Liver (tissue), 9 donors: ENCODE results near the gene IRAK4. TPM values are rescaled to one million over a fixed set of nuclear protein-coding genes. Genes with fewer than 3 reads are reported as not detected.

Source experiments
- DNase-seq: peaks from one replicate; pipeline ENCODE4 v3.0.0-alpha.2; 2017; ENCODE audit warnings: low spot score
- H3K27ac ChIP-seq, 2 donors: one replicate each; pipeline ENCODE4 v1.7.0; 2013; ENCODE audit warnings: inconsistent platforms in 2 of 2, low read length in 2 of 2, control low read depth in 1 of 2, low read depth in 1 of 2, mild to moderate bottlenecking in 1 of 2
- H3K27me3 ChIP-seq, 4 donors: one replicate each; pipeline versions ENCODE4 v1.6.1 to v1.7.0; 2013; ENCODE audit warnings: low read length in 3 of 4, inconsistent platforms in 1 of 4, mild to moderate bottlenecking in 1 of 4, moderate library complexity in 1 of 4; ENCODE audit not compliant: control insufficient read depth in 4 of 4, insufficient read depth in 4 of 4
- H3K36me3 ChIP-seq, 4 donors: one replicate each; pipeline versions ENCODE4 v1.6.1 to v1.7.0; 2013; ENCODE audit warnings: low read length in 3 of 4, mild to moderate bottlenecking in 3 of 4, low read depth in 1 of 4, moderate library complexity in 1 of 4; ENCODE audit not compliant: control insufficient read depth in 4 of 4, insufficient read depth in 3 of 4
- H3K4me1 ChIP-seq, 4 donors: one replicate each; pipeline versions ENCODE4 v1.6.1 to v1.7.0; 2013; ENCODE audit warnings: low read length in 3 of 4, mild to moderate bottlenecking in 3 of 4, moderate library complexity in 1 of 4; ENCODE audit not compliant: control insufficient read depth in 4 of 4, insufficient read depth in 4 of 4
- H3K4me3 ChIP-seq, 3 donors: one replicate each; pipeline versions ENCODE4 v1.6.1 to v1.7.0; 2013; ENCODE audit warnings: low read length in 3 of 3, control low read depth in 1 of 3, low read depth in 1 of 3, mild to moderate bottlenecking in 1 of 3
- H3K9ac ChIP-seq, 2 donors: one replicate each; pipeline ENCODE4 v1.7.0; 2013; ENCODE audit warnings: low read length in 2 of 2, mild to moderate bottlenecking in 2 of 2, moderate library complexity in 2 of 2, control low read depth in 1 of 2, low read depth in 1 of 2
- H3K9me3 ChIP-seq, 4 donors: one replicate each; pipeline versions ENCODE4 v1.6.1 to v1.7.0; 2013; ENCODE audit warnings: low read length in 3 of 4; ENCODE audit not compliant: control insufficient read depth in 4 of 4
- EGR1 ChIP-seq, 2 donors: IDR thresholded peaks; 2 replicates each; pipeline ENCODE4 v1.6.1; 2016 to 2018; ENCODE audit warnings: antibody characterized with exemption in 2 of 2, low read depth in 2 of 2
- FOXA1 ChIP-seq: IDR thresholded peaks from 2 replicates; pipeline ENCODE4 v1.6.1; 2016; ENCODE audit warnings: antibody characterized with exemption
- FOXA2 ChIP-seq: IDR thresholded peaks from 2 replicates; pipeline ENCODE4 v1.6.1; 2016; ENCODE audit warnings: antibody characterized with exemption
- GABPA ChIP-seq, 2 donors: IDR thresholded peaks in 1 of 2; conservative IDR thresholded peaks in 1 of 2; 2 replicates each; pipeline ENCODE4 v1.6.1; 2016; ENCODE audit warnings: antibody characterized with exemption in 2 of 2, mild to moderate bottlenecking in 1 of 2, moderate library complexity in 1 of 2
- HNF4G ChIP-seq: IDR thresholded peaks from 2 replicates; pipeline ENCODE4 v1.6.1; 2016; ENCODE audit warnings: antibody characterized with exemption
- JUND ChIP-seq, 2 donors: IDR thresholded peaks; 2 replicates each; pipeline ENCODE4 v1.6.1; 2016; ENCODE audit warnings: antibody characterized with exemption in 2 of 2
- RAD21 ChIP-seq, 2 donors: IDR thresholded peaks; 2 replicates each; pipeline ENCODE4 v1.6.1; 2016; ENCODE audit warnings: antibody characterized with exemption in 2 of 2, mild to moderate bottlenecking in 2 of 2
- RXRA ChIP-seq, 2 donors: IDR thresholded peaks; 2 replicates each; pipeline ENCODE4 v1.6.1; 2017 to 2018; ENCODE audit warnings: antibody characterized with exemption in 2 of 2, mild to moderate bottlenecking in 1 of 2
- SP1 ChIP-seq: IDR thresholded peaks from 2 replicates; pipeline ENCODE4 v1.6.1; 2018; ENCODE audit warnings: antibody characterized with exemption, mild to moderate bottlenecking
- TAF1 ChIP-seq: conservative IDR thresholded peaks from 2 replicates; pipeline ENCODE4 v1.6.1; 2016; ENCODE audit warnings: antibody characterized with exemption, mild to moderate bottlenecking
- YY1 ChIP-seq: IDR thresholded peaks from 2 replicates; pipeline ENCODE4 v1.6.1; 2016; ENCODE audit warnings: antibody characterized with exemption, mild to moderate bottlenecking
- WGBS: extraction: QIAGEN DNeasy Blood & Tissue Kit; methylation state at CpG from one replicate; pipeline ENCODE4 v1.1.7; 2013; 5-methylcytosine and 5-hydroxymethylcytosine counted together
- polyA plus RNA-seq, 2 donors: library from polyadenylated mRNA; stranded (reverse) in 1 of 2; unstranded in 1 of 2; fragments of 200-250 nt in 1 of 2; fragments of >200 nt in 1 of 2; fragmentation: Nextera tagmentation in 1 of 2; extraction: Ambion mirVana in 1 of 2; gene quantifications; one replicate each; pipeline versions ENCODE4 v1.2.1 to v1.2.3, GENCODE V29; 2013 to 2015
- total RNA-seq, 2 donors: library from RNA; depleted of rRNA; stranded (reverse); fragments of >200 nt; gene quantifications; one replicate each; pipeline ENCODE4 v1.2.3, GENCODE V29; 2014
- TF ChIP-seq, protein P1 (sequence below): fragments of 150-350 bp; IDR thresholded peaks from 2 replicates; pipeline ENCODE4 v1.5.1; 2017; ENCODE audit warnings: improper control_type of control experiment, low read depth, low read length; ENCODE audit not compliant: missing input control
- TF ChIP-seq, protein P2 (sequence below): IDR thresholded peaks from 2 replicates; pipeline ENCODE4 v1.6.1; 2016; ENCODE audit warnings: antibody characterized with exemption
- TF ChIP-seq, protein P3 (sequence below): IDR thresholded peaks from 2 replicates; pipeline ENCODE4 v1.6.1; 2016; ENCODE audit warnings: antibody characterized with exemption
- TF ChIP-seq, protein P4 (sequence below): IDR thresholded peaks from 2 replicates; pipeline ENCODE4 v1.6.1; 2016; ENCODE audit warnings: antibody characterized with exemption
- donor health status: healthy.
- donor health status: healthy.
- donor health status: healthy.
- donor health status: healthy.
- donor health status: healthy.

The IRAK4 gene
- total and polyA plus RNA-seq, 4 donors: 5.0 to 19.1 (median 7.7) TPM

DNA sequence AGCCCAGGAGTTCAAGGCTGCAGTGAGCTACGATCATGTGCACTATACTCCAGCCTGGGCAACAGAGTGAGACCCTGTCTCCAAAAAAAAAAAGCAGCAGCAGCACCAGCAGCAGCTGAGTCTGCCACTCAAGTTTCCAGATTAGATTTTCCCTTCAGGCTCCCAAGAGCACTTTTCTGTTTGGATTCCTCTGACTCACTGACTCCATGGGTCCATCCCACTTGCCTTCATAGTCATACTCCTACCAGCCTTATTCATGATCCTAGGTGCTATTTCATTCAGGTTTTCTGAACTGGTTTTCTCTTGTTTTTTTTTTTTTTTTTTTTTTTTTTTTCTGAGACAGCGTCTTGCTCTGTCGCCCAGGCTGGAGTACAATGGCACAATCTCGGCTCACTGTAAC, 54.2 kb downstream of the IRAK4 start:
- Histone ChIP-seq H3K36me3 (no peaks in the 10 kb centered on the region), H3K9ac (no peak overlapping the region), H3K27me3 (no peaks in the 10 kb centered on the region), H3K4me1 (no peaks in the 10 kb centered on the region), H3K27ac (no peak overlapping the region), H3K4me3 (no peak overlapping the region), H3K9me3 (no peaks in the 10 kb centered on the region)
- no peak for DNase-seq
- 80% methylated on average over 4 of the region's 4 CpGs for WGBS
- TF ChIP-seq RAD21 (IDR thresholded peaks at IDR 0.05) (no peak), FOXA2 (no peak), SP1 (no peak), YY1 (no peak), JUND (IDR thresholded peaks at IDR 0.05) (no peak)
- TF ChIP-seq, protein P1, sequence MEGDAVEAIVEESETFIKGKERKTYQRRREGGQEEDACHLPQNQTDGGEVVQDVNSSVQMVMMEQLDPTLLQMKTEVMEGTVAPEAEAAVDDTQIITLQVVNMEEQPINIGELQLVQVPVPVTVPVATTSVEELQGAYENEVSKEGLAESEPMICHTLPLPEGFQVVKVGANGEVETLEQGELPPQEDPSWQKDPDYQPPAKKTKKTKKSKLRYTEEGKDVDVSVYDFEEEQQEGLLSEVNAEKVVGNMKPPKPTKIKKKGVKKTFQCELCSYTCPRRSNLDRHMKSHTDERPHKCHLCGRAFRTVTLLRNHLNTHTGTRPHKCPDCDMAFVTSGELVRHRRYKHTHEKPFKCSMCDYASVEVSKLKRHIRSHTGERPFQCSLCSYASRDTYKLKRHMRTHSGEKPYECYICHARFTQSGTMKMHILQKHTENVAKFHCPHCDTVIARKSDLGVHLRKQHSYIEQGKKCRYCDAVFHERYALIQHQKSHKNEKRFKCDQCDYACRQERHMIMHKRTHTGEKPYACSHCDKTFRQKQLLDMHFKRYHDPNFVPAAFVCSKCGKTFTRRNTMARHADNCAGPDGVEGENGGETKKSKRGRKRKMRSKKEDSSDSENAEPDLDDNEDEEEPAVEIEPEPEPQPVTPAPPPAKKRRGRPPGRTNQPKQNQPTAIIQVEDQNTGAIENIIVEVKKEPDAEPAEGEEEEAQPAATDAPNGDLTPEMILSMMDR: no peak
- TF ChIP-seq, protein P2, sequence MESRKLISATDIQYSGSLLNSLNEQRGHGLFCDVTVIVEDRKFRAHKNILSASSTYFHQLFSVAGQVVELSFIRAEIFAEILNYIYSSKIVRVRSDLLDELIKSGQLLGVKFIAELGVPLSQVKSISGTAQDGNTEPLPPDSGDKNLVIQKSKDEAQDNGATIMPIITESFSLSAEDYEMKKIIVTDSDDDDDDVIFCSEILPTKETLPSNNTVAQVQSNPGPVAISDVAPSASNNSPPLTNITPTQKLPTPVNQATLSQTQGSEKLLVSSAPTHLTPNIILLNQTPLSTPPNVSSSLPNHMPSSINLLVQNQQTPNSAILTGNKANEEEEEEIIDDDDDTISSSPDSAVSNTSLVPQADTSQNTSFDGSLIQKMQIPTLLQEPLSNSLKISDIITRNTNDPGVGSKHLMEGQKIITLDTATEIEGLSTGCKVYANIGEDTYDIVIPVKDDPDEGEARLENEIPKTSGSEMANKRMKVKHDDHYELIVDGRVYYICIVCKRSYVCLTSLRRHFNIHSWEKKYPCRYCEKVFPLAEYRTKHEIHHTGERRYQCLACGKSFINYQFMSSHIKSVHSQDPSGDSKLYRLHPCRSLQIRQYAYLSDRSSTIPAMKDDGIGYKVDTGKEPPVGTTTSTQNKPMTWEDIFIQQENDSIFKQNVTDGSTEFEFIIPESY: no peak

DNA sequence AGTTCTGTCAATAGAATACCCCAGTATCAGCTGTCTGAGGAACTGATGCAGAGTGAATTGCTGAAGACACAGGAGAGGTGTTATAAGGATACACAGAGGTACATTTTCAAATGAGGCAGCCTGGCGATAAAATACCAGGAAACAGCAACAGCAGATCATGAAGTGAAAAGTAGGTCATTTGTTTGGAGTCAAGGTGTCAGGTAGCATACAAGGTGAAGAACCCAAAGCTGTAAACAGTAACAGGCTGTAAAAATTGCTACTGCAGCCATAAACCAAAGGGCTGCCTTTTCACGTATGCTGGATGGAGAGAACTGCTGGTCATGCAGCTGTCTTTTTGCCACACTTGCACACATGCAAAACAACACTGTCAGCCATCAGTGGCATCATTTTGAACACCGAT, 56.7 kb downstream of the IRAK4 start:
- Histone ChIP-seq H3K9ac (no peak overlapping the region), H3K9me3 (no peaks in the 10 kb centered on the region), H3K27me3 (no peaks in the 10 kb centered on the region), H3K4me3 (no peak overlapping the region), H3K36me3 (no peaks in the 10 kb centered on the region), H3K4me1 (no peaks in the 10 kb centered on the region), H3K27ac (no peak overlapping the region)
- no peak for DNase-seq
- 76% methylated on average over 3 of the region's 3 CpGs for WGBS
- TF ChIP-seq GABPA (IDR thresholded peaks at IDR 0.05 in 1 of 2, conservative IDR thresholded peaks at IDR 0.05 in 1 of 2) (no peak), YY1 (no peak), FOXA1 (no peak), TAF1 (no peak), RAD21 (IDR thresholded peaks at IDR 0.05) (no peak), RXRA (IDR thresholded peaks at IDR 0.05) (no peak), FOXA2 (no peak), HNF4G (no peak), EGR1 (IDR thresholded peaks at IDR 0.05; ENCODE audit: low read depth in 2 of 2) (no peak), SP1 (no peak)
- TF ChIP-seq, protein P3, sequence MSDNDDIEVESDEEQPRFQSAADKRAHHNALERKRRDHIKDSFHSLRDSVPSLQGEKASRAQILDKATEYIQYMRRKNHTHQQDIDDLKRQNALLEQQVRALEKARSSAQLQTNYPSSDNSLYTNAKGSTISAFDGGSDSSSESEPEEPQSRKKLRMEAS: no peak
- TF ChIP-seq, protein P2: no peak
- TF ChIP-seq, protein P4, sequence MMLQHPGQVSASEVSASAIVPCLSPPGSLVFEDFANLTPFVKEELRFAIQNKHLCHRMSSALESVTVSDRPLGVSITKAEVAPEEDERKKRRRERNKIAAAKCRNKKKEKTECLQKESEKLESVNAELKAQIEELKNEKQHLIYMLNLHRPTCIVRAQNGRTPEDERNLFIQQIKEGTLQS: no peak
